K562 (cell line): ENCODE data around the gene SPRED2. TPM values are rescaled to one million over a fixed set of nuclear protein-coding genes. Genes with fewer than 3 reads are reported as not detected.

Experiments
- ATAC-seq: fragments of 200-7000 bp; cut with Tn5 transposase; 3 replicates; pipeline ENCODE4 v1.9.1; 2020; ENCODE audit warnings: moderate library complexity
- BruUV-seq: library from RNA; stranded (reverse); fragments of 400-500 nt; replicated peaks from 2 replicates; lab custom pipeline; 2021; lab: Mats Ljungman, UMichigan
- CTCF ChIA-PET: fragments of 300-600 bp; formaldehyde crosslinking; extraction: SDS; loops from one replicate; lab custom pipeline; 2021; ENCODE audit warnings: low intra/inter-chr PET ratio; lab: Yijun Ruan, JAX
- POLR2A ChIA-PET: fragments of 300-600, 350-650 bp; sonication (Branson Sonifier 250); formaldehyde crosslinking; extraction: SDS; loops from one replicate; lab custom pipeline; 2021; ENCODE audit warnings: antibody characterized with exemption, inconsistent platforms; lab: Yijun Ruan, JAX
- DNase-seq, 4 experiments: peaks; one replicate each; pipeline versions ENCODE4 v3.0.0 to v3.0.0-alpha.2; 2011 to 2018; ENCODE audit warnings: low spot score in 3 of 4, mixed read lengths in 3 of 4; ENCODE audit errors: extremely low read depth in 1 of 4
- FAIRE-seq: peaks from 2 replicates; lab custom pipeline; 2011; peaks lifted over from hg19 to GRCh38; lab: Jason Lieb, UNC
- H2AFZ ChIP-seq: 2 replicates; pipeline ENCODE4 v1.6.0; 2011; ENCODE audit warnings: low read depth, low read length, control low read depth, inconsistent platforms
- H3K27ac ChIP-seq: fragments of 200-600 bp; 3 replicates; pipeline ENCODE4 v1.8.0; 2011; ENCODE audit warnings: low read depth, mild to moderate bottlenecking, control low read depth, inconsistent platforms, low read length, moderate library complexity, mixed read lengths; ENCODE audit errors: extremely low read depth
- H3K27me3 ChIP-seq, 2 experiments: fragments of 300-600 bp in 1 of 2; 2 replicates in 1 of 2; 3 replicates in 1 of 2; pipeline versions ENCODE4 v1.6.0 to v1.8.0; 2011; ENCODE audit warnings: inconsistent platforms in 2 of 2, low read length in 2 of 2, mild to moderate bottlenecking in 1 of 2, mixed read lengths in 1 of 2, moderate library complexity in 1 of 2; ENCODE audit not compliant: control insufficient read depth in 2 of 2, insufficient read depth in 2 of 2
- H3K36me3 ChIP-seq: fragments of 300-600 bp; 3 replicates; pipeline ENCODE4 v1.8.0; 2011; ENCODE audit warnings: mild to moderate bottlenecking, low read length, inconsistent platforms; ENCODE audit not compliant: control insufficient read depth, insufficient read depth
- H3K4me1 ChIP-seq, 2 experiments: fragments of 200-600 bp in 1 of 2; replicated peaks in 1 of 2; 2 replicates in 1 of 2; 3 replicates in 1 of 2; pipeline versions ENCODE4 v1.5.1 to v1.8.0; 2011; ENCODE audit warnings: inconsistent platforms in 2 of 2, low read length in 2 of 2, mild to moderate bottlenecking in 1 of 2, mixed read lengths in 1 of 2, moderate library complexity in 1 of 2; ENCODE audit not compliant: control insufficient read depth in 2 of 2, insufficient read depth in 2 of 2
- H3K4me2 ChIP-seq: 2 replicates; pipeline ENCODE4 v1.6.1; 2011; ENCODE audit warnings: low read length, control low read depth, inconsistent platforms, mixed read lengths; ENCODE audit not compliant: insufficient read depth
- H3K4me3 ChIP-seq: fragments of 200-600 bp; sonication (generic), shearing (Covaris generic); 2 replicates; pipeline ENCODE4 v1.5.1; 2016; ENCODE audit warnings: control low read depth, inconsistent platforms
- H3K79me2 ChIP-seq: fragments of 200-600 bp; 3 replicates; pipeline ENCODE4 v1.8.0; 2011; ENCODE audit warnings: low read length, inconsistent platforms; ENCODE audit not compliant: control insufficient read depth, insufficient read depth
- H3K9ac ChIP-seq, 2 experiments: 2 replicates each; pipeline versions ENCODE4 v1.6.0 to v1.6.1; 2011; ENCODE audit warnings: low read depth in 2 of 2, low read length in 2 of 2, control low read depth in 1 of 2, inconsistent platforms in 1 of 2, mild to moderate bottlenecking in 1 of 2, mixed read lengths in 1 of 2; ENCODE audit not compliant: insufficient read depth in 1 of 2
- H3K9me1 ChIP-seq: one replicate; pipeline ENCODE4 v1.6.0; 2011; ENCODE audit warnings: inconsistent platforms, mild to moderate bottlenecking, low read length, moderate library complexity; ENCODE audit not compliant: control insufficient read depth, insufficient read depth
- H3K9me3 ChIP-seq: replicated peaks from 2 replicates; pipeline ENCODE4 v1.5.1; 2011; ENCODE audit warnings: low read depth, low read length, inconsistent platforms; ENCODE audit not compliant: control insufficient read depth, insufficient read depth
- H4K20me1 ChIP-seq: replicated peaks from 2 replicates; pipeline ENCODE4 v1.6.1; 2011; ENCODE audit warnings: low read length, inconsistent platforms, mixed read lengths; ENCODE audit not compliant: control insufficient read depth, insufficient read depth
- FOXA1 ChIP-seq: fragments of 450-650 bp; IDR thresholded peaks from 2 replicates; pipeline ENCODE4 v1.6.1; 2016; ENCODE audit warnings: mild to moderate bottlenecking, borderline replicate concordance
- VEZF1 ChIP-seq: fragments of 200-800 bp; sonication (Bioruptor generic); IDR thresholded peaks from 2 replicates; pipeline ENCODE4 v1.6.1; 2017; ENCODE audit warnings: missing genetic modification characterization, missing compliant biosample characterization
- ZNF449 ChIP-seq: fragments of 250-450 bp; sonication (Bioruptor Pico); IDR thresholded peaks from 2 replicates; pipeline ENCODE4 v1.8.0; 2022; ENCODE audit warnings: moderate library complexity, mild to moderate bottlenecking, inconsistent platforms
- WGBS: fragments of 100-300 bp; shearing (Covaris generic); methylation state at CpG from one replicate; pipeline ENCODE4 v1.1.6; 2016; ENCODE audit warnings: low coverage, mixed read lengths; ENCODE audit not compliant: insufficient coverage; ENCODE audit errors: missing lambda C conversion rate; 5-methylcytosine and 5-hydroxymethylcytosine counted together
- in situ Hi-C: fragments of 300-500 bp; cut with MboI; formaldehyde crosslinking; loops from 4 replicates; pipeline ENCODE4 v1.15.0; 2018; ENCODE audit warnings: inconsistent platforms, mixed read lengths
- intact Hi-C: fragments of 100-400 bp; cut with micrococcal nuclease; formaldehyde crosslinking; loops from 2 replicates; pipeline ENCODE4 v1.14.2; 2022
- polyA plus RNA-seq, 8 experiments: library from polyadenylated mRNA; depleted of rRNA in 4 of 8; stranded (reverse) in 5 of 8; unstranded in 3 of 8; fragments of >200 nt; fragmentation: Nextera tagmentation in 2 of 8; fragmentation: Illumina TruSeq in 1 of 8; extraction: Ambion mirVana in 2 of 8; extraction: Trizol in 1 of 8; gene quantifications; 2 replicates each; pipeline versions ENCODE4 v1.2.1 to v1.2.3, GENCODE V29; 2011 to 2014; ENCODE audit warnings: inconsistent platforms in 1 of 8, missing spikeins in 1 of 8
- total RNA-seq, 7 experiments: library from RNA; depleted of rRNA in 6 of 7; stranded (reverse); fragments of >200 nt in 6 of 7; fragmentation: Illumina TruSeq in 2 of 7; extraction: Trizol in 2 of 7; gene quantifications; 2 replicates each; pipeline versions ENCODE4 v1.2.1 to v1.2.3, GENCODE V29; 2011 to 2021; ENCODE audit warnings: low replicate concordance in 1 of 7

The SPRED2 gene
- total and polyA plus RNA-seq, 9 of the 15 experiments (the other 6 are each of a cell fraction or from before 2014, with no cell fraction given), result 4.6 to 50.8 (median 14.1) TPM

- TF ChIP-seq FOXA1 (no peak), VEZF1 (CRISPR knock-in tag) (no peak)
- TF ChIP-seq, all 486 proteins: peak for 0
Measured at GRCh38 chr2:65393743-65394422, 38.5 kb downstream of the SPRED2 start (continued).

- no peaks in the 10 kb centered on the region for H3K36me3 ChIP-seq
- H3K9ac ChIP-seq, result no peak overlapping the region
- in situ Hi-C loops, result no loop called here
- H2AFZ ChIP-seq, result no peak overlapping the region
- ChIA-PET POLR2A (interaction anchor here (0.6 to 2.3 kb wide), 5 partner anchors 10 to 80 kb away, joined by 3 to 11 read pairs (median 5); partner anchors contain the start of gene SPRED2), CTCF (no interaction called here)
- H3K4me2 ChIP-seq, result no peak overlapping the region
- FAIRE-seq, result no peak
- H4K20me1 ChIP-seq, result peaks cover 68% of the 10 kb centered on the region
- H3K9me3 ChIP-seq, result no peaks in the 10 kb centered on the region
- DNase-seq, result no peak
- ATAC-seq, result no peak
- no peak overlapping the region for H3K27ac ChIP-seq
- intact Hi-C loops, result no loop called here
- WGBS, result 80% methylated on average over 2 of the region's 3 CpGs
- peaks cover 6% of the 10 kb centered on the region for H3K9me1 ChIP-seq
- H3K79me2 ChIP-seq, result peaks cover 97% of the 10 kb centered on the region
- H3K4me3 ChIP-seq, result no peak overlapping the region
- BruUV-seq, result no TSS peak
- TF ChIP-seq ZNF449 (CRISPR knock-in tag), result no peak
- H3K4me1 ChIP-seq, result peaks cover 17 to 33% of the 10 kb centered on the region in 2 experiments
- no peaks in the 10 kb centered on the region for H3K27me3 ChIP-seq
Measured at GRCh38 chr2:65393046-65393445, 39.4 kb downstream of the SPRED2 start.
